ENCODE results near the gene PID1.
A peak's percentile ranks its signal among the peaks of the same experiment; 100 is the strongest.

The PID1 gene

DNA sequence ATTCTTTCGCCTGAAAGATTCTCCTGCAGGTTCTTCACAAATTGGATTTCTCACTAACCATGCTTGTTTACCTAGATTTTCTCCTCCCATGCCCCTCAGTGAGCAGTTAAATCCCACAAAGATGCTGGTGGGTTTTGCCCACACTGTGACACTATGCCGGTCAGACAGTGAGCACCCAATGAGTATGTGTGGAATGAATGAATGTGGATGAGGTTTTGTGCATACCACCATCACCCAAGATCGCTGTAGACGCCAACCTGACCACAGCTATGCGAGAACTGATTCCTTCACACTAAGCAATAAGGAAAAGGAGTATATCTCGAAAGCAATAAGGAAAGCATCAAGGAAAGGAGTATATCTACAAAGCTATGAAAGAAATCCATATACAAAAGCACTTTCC is 116.7 kb downstream of the PID1 start:
- peak; percentile 87 for DNase-seq (ENCODE audit: low read depth)
- no peak overlapping the region for H3K4me3 ChIP-seq (ENCODE audit: low read depth, low read length)
- in situ Hi-C loops (cut with HindIII; ENCODE audit: low sequenced_read_pairs), result no loop called here
- TF ChIP-seq CTCF (IDR thresholded peaks at IDR 0.05; ENCODE audit: low read depth, low read length, missing control alignments), result no peak

DNA sequence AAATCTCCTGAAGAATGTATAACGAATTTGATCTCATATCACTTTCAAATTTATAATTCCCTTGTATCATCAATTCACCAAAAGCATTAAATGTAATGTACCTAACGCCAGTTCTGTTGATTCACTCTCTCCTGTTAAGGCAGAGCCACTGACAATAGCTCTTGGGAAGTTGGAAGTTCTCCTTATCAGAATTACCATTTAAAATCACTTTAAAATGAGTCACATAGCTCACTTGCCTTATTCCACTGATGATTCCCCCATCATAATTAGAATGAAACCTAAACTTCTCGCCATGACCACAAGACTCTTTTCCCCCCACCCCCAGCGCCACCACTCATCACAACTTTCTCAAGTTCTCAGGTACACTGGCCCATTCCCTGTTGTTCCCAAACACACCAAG is 117.1 kb downstream of the PID1 start:
- TF ChIP-seq CTCF (IDR thresholded peaks at IDR 0.05; ENCODE audit: low read depth, low read length, missing control alignments), result no peak

DNA sequence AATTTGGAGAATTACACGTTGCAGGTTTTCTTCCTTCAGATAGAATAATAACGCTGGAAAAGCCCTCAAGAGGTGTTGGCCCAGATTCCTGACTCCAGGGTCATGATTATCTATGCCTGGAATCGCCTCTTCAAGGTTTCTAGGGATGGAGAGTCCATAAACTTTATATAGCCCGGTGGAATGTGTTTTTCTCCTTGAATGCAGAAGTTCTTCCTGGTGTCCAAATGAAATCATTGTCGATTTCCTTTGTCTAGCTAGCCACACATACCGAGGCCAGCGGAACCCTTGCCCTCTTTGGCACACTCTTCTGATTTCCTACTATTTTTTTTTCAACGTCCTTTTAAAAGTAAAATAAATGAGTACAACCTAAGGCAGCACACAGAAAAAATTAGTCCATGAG is 117.8 kb downstream of the PID1 start:
- no peak for TF ChIP-seq CTCF (IDR thresholded peaks at IDR 0.05; ENCODE audit: low read depth, low read length, missing control alignments)
- H3K4me3 ChIP-seq (ENCODE audit: low read depth, low read length), result no peak overlapping the region
- in situ Hi-C loops (cut with HindIII; ENCODE audit: low sequenced_read_pairs), result no loop called here
- peak; percentile 4 for DNase-seq (ENCODE audit: low read depth)

More for the DNA sequence above, 117.1 kb downstream of the PID1 start:
- no peak for DNase-seq (ENCODE audit: low read depth)
- in situ Hi-C loops (cut with HindIII; ENCODE audit: low sequenced_read_pairs), result no loop called here
- H3K4me3 ChIP-seq (ENCODE audit: low read depth, low read length), result no peak overlapping the region

- TF ChIP-seq CTCF (IDR thresholded peaks at IDR 0.05; ENCODE audit: low read depth, low read length, missing control alignments), result no peak
These were observed 118.4 kb downstream of the PID1 start for GRCh38 chr2:229152674-229153073.

DNA sequence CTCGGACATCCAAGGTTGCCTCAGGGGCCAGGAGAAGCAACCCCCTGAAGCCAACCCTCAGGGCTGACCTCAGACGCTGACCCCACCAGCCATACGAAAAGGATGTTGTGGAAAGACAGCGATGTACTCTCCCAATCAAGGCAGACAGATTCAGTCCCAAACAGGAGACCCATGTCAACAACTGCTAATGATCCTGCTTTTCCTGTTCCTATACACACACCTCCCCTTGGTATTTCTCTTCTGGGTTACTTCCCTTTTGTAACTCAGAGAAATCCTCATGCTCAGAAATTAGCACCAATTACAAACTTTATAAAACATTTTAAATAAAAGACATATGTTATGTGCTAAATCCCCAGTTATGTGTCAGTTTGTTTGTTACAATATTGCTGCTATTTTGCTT is 120.8 kb downstream of the PID1 start:
- no peak for DNase-seq (ENCODE audit: low read depth)
- in situ Hi-C loops (cut with HindIII; ENCODE audit: low sequenced_read_pairs), result no loop called here
- H3K4me3 ChIP-seq (ENCODE audit: low read depth, low read length), result no peak overlapping the region
- no peak for TF ChIP-seq CTCF (IDR thresholded peaks at IDR 0.05; ENCODE audit: low read depth, low read length, missing control alignments)

More at GRCh38 chr2:229152674-229153073, 118.4 kb downstream of the PID1 start:
- DNase-seq (ENCODE audit: low read depth), result no peak
- H3K4me3 ChIP-seq (ENCODE audit: low read depth, low read length), result no peak overlapping the region
- in situ Hi-C loops (cut with HindIII; ENCODE audit: low sequenced_read_pairs), result no loop called here

GRCh38 chr2:229141424-229142025 is 129.6 kb downstream of the PID1 start:
- in situ Hi-C loops (cut with HindIII; ENCODE audit: low sequenced_read_pairs), result no loop called here
- TF ChIP-seq CTCF (IDR thresholded peaks at IDR 0.05; ENCODE audit: low read depth, low read length, missing control alignments), result no peak
- H3K4me3 ChIP-seq (ENCODE audit: low read depth, low read length), result no peak overlapping the region
- peak; percentile 3 for DNase-seq (ENCODE audit: low read depth)

All from astrocyte of the cerebellum (primary cell).